ENCODE results near the gene C6orf15.

C6orf15 gene

GRCh38 chr6:31094389-31094881, 17.9 kb downstream of the C6orf15 start:
- TF ChIP-seq REST (IDR thresholded peaks at IDR 0.05; ENCODE audit: insufficient replicate concordance, low read depth) (no peak), CTCF (IDR thresholded peaks at IDR 0.05; ENCODE audit: insufficient read depth, low read length) (no peak), SPI1 (IDR thresholded peaks at IDR 0.05; ENCODE audit: borderline replicate concordance, low read depth) (no peak), POLR2AphosphoS5 (IDR thresholded peaks at IDR 0.05; ENCODE audit: low read depth) (no peak), GABPA (IDR thresholded peaks at IDR 0.05; ENCODE audit: low read depth) (no peak)
- H3K27me3 ChIP-seq (ENCODE audit: insufficient read depth, poor library complexity, severe bottlenecking): no peaks in the 10 kb centered on the region
- no peak overlapping the region for H3K4me3 ChIP-seq (replicated peaks; ENCODE audit: insufficient read depth, low read length)
- DNase-seq (ENCODE audit: low read depth in 1 of 2, low spot score in 1 of 2): peak in 1 of 2 experiments; percentile 16
- H3K27ac ChIP-seq (replicated peaks): no peak overlapping the region

GRCh38 chr6:31092769-31093505, 19.4 kb downstream of the C6orf15 start:
- TF ChIP-seq CTCF (IDR thresholded peaks at IDR 0.05; ENCODE audit: insufficient read depth, low read length) (no peak), SPI1 (IDR thresholded peaks at IDR 0.05; ENCODE audit: borderline replicate concordance, low read depth) (no peak), GABPA (IDR thresholded peaks at IDR 0.05; ENCODE audit: low read depth) (no peak), POLR2AphosphoS5 (IDR thresholded peaks at IDR 0.05; ENCODE audit: low read depth) (no peak), REST (IDR thresholded peaks at IDR 0.05; ENCODE audit: insufficient replicate concordance, low read depth) (no peak)
- Histone ChIP-seq H3K4me3 (replicated peaks; ENCODE audit: insufficient read depth, low read length) (no peak overlapping the region), H3K27me3 (ENCODE audit: insufficient read depth, poor library complexity, severe bottlenecking) (no peaks in the 10 kb centered on the region), H3K27ac (replicated peaks) (no peak overlapping the region)
- no peak for DNase-seq (ENCODE audit: low read depth in 1 of 2, low spot score in 1 of 2)

- no peak for TF ChIP-seq REST (IDR thresholded peaks at IDR 0.05; ENCODE audit: insufficient replicate concordance, low read depth)
- TF ChIP-seq POLR2AphosphoS5 (IDR thresholded peaks at IDR 0.05; ENCODE audit: low read depth): no peak
- no peak for TF ChIP-seq SPI1 (IDR thresholded peaks at IDR 0.05; ENCODE audit: borderline replicate concordance, low read depth)
- TF ChIP-seq GABPA (IDR thresholded peaks at IDR 0.05; ENCODE audit: low read depth): no peak
- TF ChIP-seq CTCF (IDR thresholded peaks at IDR 0.05; ENCODE audit: insufficient read depth, low read length): no peak
- no peak overlapping the region for H3K4me3 ChIP-seq (replicated peaks; ENCODE audit: insufficient read depth, low read length)
- no peak for DNase-seq (ENCODE audit: low read depth in 1 of 2, low spot score in 1 of 2)
- no peak overlapping the region for H3K27ac ChIP-seq (replicated peaks)
- H3K27me3 ChIP-seq (ENCODE audit: insufficient read depth, poor library complexity, severe bottlenecking): no peaks in the 10 kb centered on the region
These were observed 20.1 kb downstream of the C6orf15 start for GRCh38 chr6:31092238-31092637.

All from HL-60 (cell line).